Measurements from ENCODE around the gene RHBDL1. TPM values are rescaled to one million over a fixed set of nuclear protein-coding genes. Genes with fewer than 3 reads are reported as not detected.
A peak's percentile ranks its signal among the peaks of the same experiment; 100 is the strongest.

The RHBDL1 gene
- total and polyA plus RNA-seq, 2 of the 8 experiments (the other 6 are each of a cell fraction or from before 2014, with no cell fraction given), result 4.0 to 8.1 TPM

DNA sequence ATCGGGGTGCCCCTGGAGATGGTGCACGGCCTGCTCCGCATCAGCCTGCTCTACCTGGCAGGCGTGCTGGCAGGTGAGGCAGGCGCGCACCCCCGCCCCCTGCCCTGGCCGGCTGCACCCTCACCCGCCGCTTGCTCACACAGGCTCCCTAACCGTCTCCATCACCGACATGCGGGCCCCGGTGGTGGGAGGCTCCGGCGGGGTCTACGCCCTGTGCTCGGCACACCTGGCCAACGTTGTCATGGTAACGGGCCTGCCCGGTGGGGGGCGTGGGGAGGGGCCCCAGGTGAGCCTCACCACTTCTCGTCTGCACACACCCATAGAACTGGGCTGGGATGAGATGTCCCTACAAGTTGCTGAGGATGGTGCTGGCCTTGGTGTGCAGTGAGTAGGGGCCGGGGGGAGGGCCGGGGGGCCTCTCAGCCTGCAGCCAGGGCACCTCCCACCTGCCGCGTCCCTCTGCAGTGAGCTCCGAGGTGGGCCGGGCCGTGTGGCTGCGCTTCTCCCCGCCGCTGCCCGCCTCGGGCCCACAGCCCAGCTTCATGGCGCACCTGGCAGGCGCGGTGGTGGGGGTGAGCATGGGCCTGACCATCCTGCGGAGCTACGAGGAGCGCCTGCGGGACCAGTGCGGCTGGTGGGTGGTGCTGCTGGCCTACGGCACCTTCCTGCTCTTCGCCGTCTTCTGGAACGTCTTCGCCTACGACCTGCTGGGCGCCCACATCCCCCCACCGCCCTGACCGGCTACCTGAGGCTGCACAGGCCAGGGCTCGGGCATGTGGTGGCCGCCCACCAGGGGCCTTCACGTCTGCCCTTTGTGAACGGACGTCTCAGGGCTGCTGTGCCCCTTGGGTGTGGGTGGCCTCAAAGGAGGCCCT, 2.1 kb downstream of the RHBDL1 start:
- Histone ChIP-seq H2BK120ac (replicated peaks; ENCODE audit: low read depth, low read length) (no peak overlapping the region), H4K91ac (replicated peaks; ENCODE audit: insufficient read length, low read length) (peak overlapping the region; percentile 73), H3K9ac (replicated peaks in 1 of 4; ENCODE audit: extremely low read depth in 1 of 4, low read depth in 3 of 4, low read length in 3 of 4) (no peak overlapping the region), H3K23ac (ENCODE audit: insufficient read length) (no peak overlapping the region), H3K9me3 (ENCODE audit: insufficient read depth in 2 of 2, low read depth in 1 of 2, low read length in 1 of 2) (no peaks in the 10 kb centered on the region), H2BK20ac (ENCODE audit: low read length) (no peak overlapping the region; the same call in 1 of the 2 replicates), H3K14ac (ENCODE audit: insufficient read length) (no peak overlapping the region), H3K4me2 (ENCODE audit: insufficient read depth in 1 of 2, low read depth in 2 of 2, low read length in 2 of 2) (peak overlapping the region; percentile 11 to 52; a peak in 3 of 4 replicates), H2BK15ac (ENCODE audit: low read length) (peak overlapping the region; percentile 46; the same call in 1 of the 2 replicates), H2AFZ (ENCODE audit: low read length) (no peak overlapping the region), H4K20me1 (replicated peaks in 1 of 2; ENCODE audit: control insufficient read depth in 1 of 2, insufficient read depth in 2 of 2, low read length in 2 of 2) (peaks cover 4 to 26% of the 10 kb centered on the region in 2 experiments), H3K27ac (ENCODE audit: low read depth, low read length) (no peak overlapping the region), H3K36me3 (ENCODE audit: control insufficient read depth in 2 of 4, insufficient read depth in 4 of 4, low read length in 3 of 4) (peaks cover 5 to 22% (median 17%) of the 10 kb centered on the region in 4 experiments), H2BK12ac (ENCODE audit: low read depth, low read length) (peak overlapping the region; percentile 96; the same call in 1 of the 2 replicates), H3K4me1 (replicated peaks in 1 of 4; ENCODE audit: control insufficient read depth in 3 of 4, insufficient read depth in 4 of 4, low read length in 3 of 4) (peaks cover 0 to 37% (median 31%) of the 10 kb centered on the region in 4 experiments; a peak in 6 of 7 replicates), H3K23me2 (ENCODE audit: low read depth, low read length) (peaks cover 15% of the 10 kb centered on the region), H3K56ac (replicated peaks; ENCODE audit: insufficient read length, low read depth, low read length) (no peak overlapping the region), H3K18ac (ENCODE audit: extremely low read depth, low read length) (peak overlapping the region; percentile 48), H3K79me1 (ENCODE audit: low read depth, low read length) (peaks cover 6% of the 10 kb centered on the region; the same call in 1 of the 2 replicates), H3K79me2 (ENCODE audit: control insufficient read depth in 1 of 2, insufficient read depth in 2 of 2, low read length in 2 of 2) (peaks cover 0 to 12% of the 10 kb centered on the region in 2 experiments; a peak in 1 of 4 replicates), H2BK5ac (ENCODE audit: low read depth, low read length) (peak overlapping the region; percentile 66; the same call in 1 of the 2 replicates), H3K27me3 (replicated peaks in 1 of 4; ENCODE audit: control insufficient read depth in 3 of 4, extremely low read depth in 1 of 4, insufficient read depth in 3 of 4, low read length in 3 of 4) (peaks cover 0 to 2% (median 0%) of the 10 kb centered on the region in 4 experiments; a peak in 2 of 7 replicates), H3K4ac (replicated peaks; ENCODE audit: insufficient read length, low read depth, low read length) (no peak overlapping the region), H3K4me3 (ENCODE audit: extremely low read depth in 1 of 4, insufficient read depth in 2 of 4, low read depth in 3 of 4, low read length in 4 of 4) (0 out of 8 replicates have a peak overlapping the region, but pooled peaks of 1 of the 4 experiments have one; percentile 8), H2AK5ac (ENCODE audit: low read depth, low read length) (no peak overlapping the region), H4K5ac (ENCODE audit: insufficient read length, low read depth, low read length) (no peak overlapping the region), H4K8ac (ENCODE audit: extremely low read depth, insufficient read depth, low read length) (peak overlapping the region; percentile 80)
- no peak for FAIRE-seq
- POLR2A ChIA-PET (ENCODE audit: partially characterized antibody), result interaction anchor here (1.4 to 13.3 kb wide), 6 partner anchors 12 to 111 kb away, joined by 4 to 214 read pairs (median 13); partner anchors contain the start of genes ANTKMT, CHTF18, RHOT2 and RPUSD1
- DNase-seq (ENCODE audit: low read depth in 1 of 2, low spot score in 2 of 2), result peak in 1 of 2 experiments; percentile 87
- TF ChIP-seq POU5F1 (IDR thresholded peaks at IDR 0.05; ENCODE audit: low read depth, low read length) (no peak), SIN3A (conservative IDR thresholded peaks at IDR 0.05 in 1 of 2, IDR thresholded peaks at IDR 0.05 in 1 of 2; ENCODE audit: low read depth in 1 of 2, low read length in 2 of 2) (0 out of 4 replicates have a peak, but pooled peaks of 1 of the 2 experiments have one; percentile 42), TCF12 (IDR thresholded peaks at IDR 0.05; ENCODE audit: low read depth, low read length) (0 out of 2 replicates have a peak, but pooled peaks have one; percentile 57)
- CTCF ChIA-PET (ENCODE audit: partially characterized antibody), result interaction anchor here (0.9 to 12.0 kb wide), 5 partner anchors 10 to 95 kb away, joined by 4 to 75 read pairs (median 6); partner anchors contain the start of genes RHOT2 and WDR24
- 83% methylated on average over 47 of the region's 57 CpGs; no CpG with 5 or more reads in 1 of the 2 experiments for WGBS, 2 experiments (ENCODE audit: extremely low coverage in 1 of 2, insufficient coverage in 1 of 2, insufficient read length in 1 of 2, insufficient replicate concordance in 2 of 2, low coverage in 1 of 2, low lambda C conversion rate in 2 of 2, missing lambda C conversion rate in 1 of 2)
